HG02798 (cell line): ENCODE data around the gene TMX3.

Experiments
- ATAC-seq: cut with Tn5 transposase; IDR thresholded peaks from one replicate; pipeline ENCODE4 v1.9.1; 2021; ENCODE audit warnings: mild to moderate bottlenecking; ENCODE audit not compliant: unreplicated experiment, poor library complexity

The TMX3 gene

GRCh38 chr18:68714366-68714711 lies 569 bp downstream of the TMX3 start:
- no peak for ATAC-seq

- no peak for ATAC-seq
These were observed 1.1 kb downstream of the TMX3 start for GRCh38 chr18:68713796-68714195.

- no peak for ATAC-seq
These were observed 1.8 kb downstream of the TMX3 start for GRCh38 chr18:68713131-68713530.

- no peak for ATAC-seq
These were observed 7.3 kb downstream of the TMX3 start for GRCh38 chr18:68707646-68708045.

- no peak for ATAC-seq
These were observed 9.8 kb downstream of the TMX3 start for GRCh38 chr18:68705119-68705518.

GRCh38 chr18:68703326-68703725 lies 11.6 kb downstream of the TMX3 start:
- ATAC-seq = no peak

- no peak for ATAC-seq
These were observed 13.6 kb downstream of the TMX3 start for GRCh38 chr18:68701353-68701752.

- ATAC-seq = no peak
These were observed 15.9 kb downstream of the TMX3 start for GRCh38 chr18:68699043-68699442.

- ATAC-seq = no peak
These were observed 18.0 kb downstream of the TMX3 start for GRCh38 chr18:68696937-68697336.

GRCh38 chr18:68694316-68694715 lies 20.6 kb downstream of the TMX3 start:
- no peak for ATAC-seq

- ATAC-seq = no peak
These were observed 21.7 kb downstream of the TMX3 start for GRCh38 chr18:68693091-68693815.

GRCh38 chr18:68679528-68679927 lies 35.4 kb downstream of the TMX3 start:
- ATAC-seq = no peak

GRCh38 chr18:68676913-68677312 lies 38.0 kb downstream of the TMX3 start:
- peak; percentile 98 for ATAC-seq

- no peak for ATAC-seq
These were observed 47.8 kb downstream of the TMX3 start for GRCh38 chr18:68667121-68667520.

- ATAC-seq = no peak
These were observed 48.5 kb downstream of the TMX3 start for GRCh38 chr18:68666381-68666780.

- ATAC-seq = no peak
These were observed 49.3 kb downstream of the TMX3 start for GRCh38 chr18:68665628-68666027.

GRCh38 chr18:68662754-68663153 lies 52.2 kb downstream of the TMX3 start:
- ATAC-seq = no peak

GRCh38 chr18:68660354-68661183 lies 54.3 kb downstream of the TMX3 start:
- no peak for ATAC-seq

- ATAC-seq = no peak
These were observed 66.7 kb downstream of the TMX3 start for GRCh38 chr18:68648191-68648590.

- ATAC-seq = peak; percentile 85
These were observed 72.9 kb downstream of the TMX3 start for GRCh38 chr18:68642003-68642402.

- ATAC-seq = no peak
These were observed 74.0 kb downstream of the TMX3 start for GRCh38 chr18:68640861-68641260.

- no peak for ATAC-seq
These were observed 76.3 kb downstream of the TMX3 start for GRCh38 chr18:68638613-68639012.
